T-helper 17 cell (primary cell): ENCODE data around the gene CD177. TPM values are rescaled to one million over a fixed set of nuclear protein-coding genes. Genes with fewer than 3 reads are reported as not detected.
"Not testable (repeated sequence)": the region's sequence is repeated elsewhere in the genome, so short reads cannot be mapped to it uniquely, and the experiment has no call there.

Experiments
- ATAC-seq: fragments of 150-1000 bp; cut with Tn5 transposase; 2 replicates; pipeline ENCODE4 v1.10.0; 2021; ENCODE audit warnings: mild to moderate bottlenecking, moderate library complexity
- DNase-seq, 3 donors: peaks; one replicate each; pipeline versions ENCODE4 v3.0.0 to v3.0.0-alpha.2; 2020 to 2021
- H3K9me3 ChIP-seq: one replicate; pipeline ENCODE4 v1.7.0; 2013; ENCODE audit warnings: low read length, mild to moderate bottlenecking; ENCODE audit not compliant: control insufficient read depth, poor library complexity, severe bottlenecking
- H3K27ac Mint-ChIP-seq: one replicate; pipeline ENCODE4 v1.8.0; 2022; ENCODE audit warnings: mild to moderate bottlenecking, moderate library complexity, mixed read lengths
- H3K27me3 Mint-ChIP-seq: one replicate; pipeline ENCODE4 v1.8.0; 2022; ENCODE audit warnings: mixed read lengths
- H3K36me3 Mint-ChIP-seq: one replicate; pipeline ENCODE4 v1.8.0; 2022; ENCODE audit warnings: low read depth, mixed read lengths
- H3K4me1 Mint-ChIP-seq: one replicate; pipeline ENCODE4 v1.8.0; 2022; ENCODE audit warnings: mild to moderate bottlenecking, mixed read lengths
- H3K4me3 Mint-ChIP-seq: one replicate; pipeline ENCODE4 v1.8.0; 2022; ENCODE audit warnings: mild to moderate bottlenecking, moderate library complexity, mixed read lengths
- total RNA-seq, 4 donors: library from RNA in 2 of 4; stranded (reverse) in 2 of 4; gene quantifications; one replicate each; pipeline ENCODE4 v1.2.3 and lab custom pipeline; 2022 to 2026

Gene CD177
- total RNA-seq, 2 donors from 2014 or later: not detected

- not testable (repeated sequence) for H3K27ac Mint-ChIP-seq, DNase-seq, H3K36me3 Mint-ChIP-seq, H3K4me1 Mint-ChIP-seq, ATAC-seq, H3K9me3 ChIP-seq, H3K4me3 Mint-ChIP-seq
- H3K27me3 Mint-ChIP-seq: peaks cover 36% of the 10 kb centered on the region
Observed at GRCh38 chr19:43341098-43341497, 12.4 kb upstream of the CD177 start.

GRCh38 chr19:43342104-43342503 is 11.4 kb upstream of the CD177 start:
- not testable (repeated sequence) for ATAC-seq, H3K4me3 Mint-ChIP-seq, H3K27ac Mint-ChIP-seq, H3K9me3 ChIP-seq, H3K4me1 Mint-ChIP-seq, H3K36me3 Mint-ChIP-seq, DNase-seq
- peaks cover 36% of the 10 kb centered on the region for H3K27me3 Mint-ChIP-seq

- not testable (repeated sequence) for H3K4me3 Mint-ChIP-seq
Observed at GRCh38 chr19:43344347-43344925, 9.1 kb upstream of the CD177 start.

GRCh38 chr19:43349813-43350212 is 3.7 kb upstream of the CD177 start:
- H3K9me3 ChIP-seq, H3K27ac Mint-ChIP-seq, H3K36me3 Mint-ChIP-seq, H3K4me1 Mint-ChIP-seq, ATAC-seq, H3K4me3 Mint-ChIP-seq, DNase-seq: not testable (repeated sequence)
- peaks cover 36% of the 10 kb centered on the region for H3K27me3 Mint-ChIP-seq

More at GRCh38 chr19:43344347-43344925, 9.1 kb upstream of the CD177 start:
- not testable (repeated sequence) for H3K27ac Mint-ChIP-seq, H3K9me3 ChIP-seq, ATAC-seq, H3K36me3 Mint-ChIP-seq, H3K4me1 Mint-ChIP-seq, DNase-seq
- H3K27me3 Mint-ChIP-seq: peaks cover 22% of the 10 kb centered on the region

- H3K27ac Mint-ChIP-seq: no peak overlapping the region
Observed at GRCh38 chr19:43351998-43352746, 1.3 kb upstream of the CD177 start.

GRCh38 chr19:43354305-43354627 is 780 bp downstream of the CD177 start:
- peaks cover 3% of the 10 kb centered on the region for H3K36me3 Mint-ChIP-seq
- H3K4me1 Mint-ChIP-seq: peaks cover 6% of the 10 kb centered on the region
- no peak overlapping the region for H3K27ac Mint-ChIP-seq
- DNase-seq: no peak
- no peak overlapping the region for H3K4me3 Mint-ChIP-seq
- H3K9me3 ChIP-seq: no peaks in the 10 kb centered on the region
- H3K27me3 Mint-ChIP-seq: peaks cover 41% of the 10 kb centered on the region
- no peak for ATAC-seq

More at GRCh38 chr19:43351998-43352746, 1.3 kb upstream of the CD177 start:
- Mint-ChIP-seq H3K4me1 (peaks cover 6% of the 10 kb centered on the region), H3K4me3 (no peak overlapping the region), H3K36me3 (peaks cover 3% of the 10 kb centered on the region), H3K27me3 (peaks cover 44% of the 10 kb centered on the region)
- ATAC-seq (no peak), DNase-seq (no peak)
- no peaks in the 10 kb centered on the region for H3K9me3 ChIP-seq

- ATAC-seq, H3K36me3 Mint-ChIP-seq, H3K4me3 Mint-ChIP-seq, H3K27ac Mint-ChIP-seq, H3K9me3 ChIP-seq, H3K4me1 Mint-ChIP-seq, DNase-seq: not testable (repeated sequence)
- peaks cover 31% of the 10 kb centered on the region for H3K27me3 Mint-ChIP-seq
Observed at GRCh38 chr19:43356749-43357148, 3.3 kb downstream of the CD177 start.

GRCh38 chr19:43362179-43362578 is 8.7 kb downstream of the CD177 start:
- DNase-seq: no peak
- H3K9me3 ChIP-seq: no peaks in the 10 kb centered on the region
- no peak overlapping the region for H3K27ac Mint-ChIP-seq
- H3K4me3 Mint-ChIP-seq: no peak overlapping the region
- no peak for ATAC-seq
- peaks cover 21% of the 10 kb centered on the region for H3K27me3 Mint-ChIP-seq
- H3K4me1 Mint-ChIP-seq: no peaks in the 10 kb centered on the region
- H3K36me3 Mint-ChIP-seq: no peaks in the 10 kb centered on the region

GRCh38 chr19:43362745-43363144 is 9.3 kb downstream of the CD177 start:
- H3K9me3 ChIP-seq: no peaks in the 10 kb centered on the region
- Mint-ChIP-seq H3K4me1 (no peaks in the 10 kb centered on the region), H3K27me3 (peaks cover 21% of the 10 kb centered on the region), H3K27ac (no peak overlapping the region), H3K36me3 (peaks cover 1% of the 10 kb centered on the region), H3K4me3 (no peak overlapping the region)
- DNase-seq (no peak), ATAC-seq (no peak)

- H3K36me3 Mint-ChIP-seq, H3K4me1 Mint-ChIP-seq, ATAC-seq, DNase-seq, H3K27ac Mint-ChIP-seq, H3K9me3 ChIP-seq, H3K4me3 Mint-ChIP-seq: not testable (repeated sequence)
- peaks cover 23% of the 10 kb centered on the region for H3K27me3 Mint-ChIP-seq
Observed at GRCh38 chr19:43365677-43366076, 12.2 kb downstream of the CD177 start.

- peaks cover 32% of the 10 kb centered on the region for H3K27me3 Mint-ChIP-seq
- H3K4me3 Mint-ChIP-seq: no peak overlapping the region
- no peak overlapping the region for H3K27ac Mint-ChIP-seq
- ATAC-seq (no peak), DNase-seq (no peak)
- H3K36me3 Mint-ChIP-seq: peaks cover 3% of the 10 kb centered on the region
- peaks cover 2% of the 10 kb centered on the region for H3K4me1 Mint-ChIP-seq
- no peaks in the 10 kb centered on the region for H3K9me3 ChIP-seq
Observed at GRCh38 chr19:43367822-43368221, 14.3 kb downstream of the CD177 start.

- not testable (repeated sequence) for DNase-seq, H3K9me3 ChIP-seq, ATAC-seq, H3K4me1 Mint-ChIP-seq, H3K36me3 Mint-ChIP-seq, H3K27ac Mint-ChIP-seq, H3K4me3 Mint-ChIP-seq
- peaks cover 22% of the 10 kb centered on the region for H3K27me3 Mint-ChIP-seq
Observed at GRCh38 chr19:43368897-43369296, 15.4 kb downstream of the CD177 start.

GRCh38 chr19:43371909-43372308 is 18.4 kb downstream of the CD177 start:
- DNase-seq (no peak), ATAC-seq (no peak)
- Mint-ChIP-seq H3K27me3 (peaks cover 18% of the 10 kb centered on the region), H3K36me3 (peaks cover 3% of the 10 kb centered on the region), H3K4me1 (peaks cover 2% of the 10 kb centered on the region), H3K27ac (no peak overlapping the region), H3K4me3 (no peak overlapping the region)
- no peaks in the 10 kb centered on the region for H3K9me3 ChIP-seq

- H3K4me1 Mint-ChIP-seq: peaks cover 2% of the 10 kb centered on the region
Observed at GRCh38 chr19:43372462-43372861, 19.0 kb downstream of the CD177 start.

More at GRCh38 chr19:43372462-43372861, 19.0 kb downstream of the CD177 start:
- Mint-ChIP-seq H3K27me3 (peaks cover 18% of the 10 kb centered on the region), H3K27ac (no peak overlapping the region), H3K36me3 (peaks cover 3% of the 10 kb centered on the region), H3K4me3 (no peak overlapping the region)
- H3K9me3 ChIP-seq: no peaks in the 10 kb centered on the region
- ATAC-seq: no peak
- no peak for DNase-seq
